Smooth muscle cell (in vitro differentiated cells): ENCODE measurements around the gene MRPS2. TPM values are rescaled to one million over a fixed set of nuclear protein-coding genes. Genes with fewer than 3 reads are reported as not detected.
"Not testable (repeated sequence)": the region's sequence is repeated elsewhere in the genome, so short reads cannot be mapped to it uniquely, and the experiment has no call there.

Source experiments
- DNase-seq: peaks from one replicate; lab custom pipeline; 2025; ENCODE audit not compliant: unreplicated experiment; lab: John Stamatoyannopoulos, UW
- H2AFZ ChIP-seq: fragments of 200-600 bp; sonication (generic); 2 replicates; pipeline ENCODE4 v1.6.0; 2016; ENCODE audit warnings: antibody characterized with exemption, low read depth, mild to moderate bottlenecking
- H3F3A ChIP-seq: fragments of 200-600 bp; sonication (generic); 2 replicates; pipeline ENCODE4 v1.6.0; 2017; ENCODE audit warnings: antibody characterized with exemption, low read depth
- H3K27ac ChIP-seq: fragments of 200-600 bp; sonication (generic); 2 replicates; pipeline ENCODE4 v1.5.1; 2016; ENCODE audit warnings: low read depth, mild to moderate bottlenecking
- H3K27me3 ChIP-seq: fragments of 200-600 bp; sonication (generic); 2 replicates; pipeline ENCODE4 v1.6.1; 2016; ENCODE audit warnings: low read depth, mild to moderate bottlenecking
- H3K36me3 ChIP-seq: fragments of 200-600 bp; sonication (generic); 2 replicates; pipeline ENCODE4 v1.5.1; 2016; ENCODE audit warnings: low read depth
- H3K4me1 ChIP-seq: fragments of 200-600 bp; sonication (generic); 2 replicates; pipeline ENCODE4 v1.5.1; 2016; ENCODE audit warnings: low read depth
- H3K4me2 ChIP-seq: fragments of 200-600 bp; sonication (generic); 2 replicates; pipeline ENCODE4 v1.6.0; 2016; ENCODE audit warnings: mild to moderate bottlenecking
- H3K4me3 ChIP-seq: fragments of 200-600 bp; sonication (generic); 2 replicates; pipeline ENCODE4 v1.5.1; 2016; ENCODE audit warnings: mild to moderate bottlenecking
- H3K79me2 ChIP-seq: fragments of 200-600 bp; sonication (generic); 2 replicates; pipeline ENCODE4 v1.6.0; 2016; ENCODE audit warnings: low read depth, mild to moderate bottlenecking
- H3K9ac ChIP-seq: fragments of 200-600 bp; sonication (generic); 2 replicates; pipeline ENCODE4 v1.6.0; 2016; ENCODE audit warnings: low read depth
- H3K9me3 ChIP-seq: fragments of 200-600 bp; sonication (generic); replicated peaks from 2 replicates; pipeline ENCODE4 v1.5.1; 2016; ENCODE audit warnings: low read depth
- H4K20me1 ChIP-seq: fragments of 200-600 bp; sonication (generic); 2 replicates; pipeline ENCODE4 v1.6.0; 2016; ENCODE audit warnings: low read depth
- WGBS: methylation state at CpG from one replicate; pipeline ENCODE4 v1.1.7; 2016; ENCODE audit warnings: low lambda C conversion rate; 5-methylcytosine and 5-hydroxymethylcytosine counted together
- polyA plus RNA-seq: library from polyadenylated mRNA; unstranded; fragments of >200 nt; fragmentation: Nextera tagmentation; extraction: Ambion mirVana; gene quantifications from 2 replicates; pipeline ENCODE4 v1.2.1, GENCODE V29; 2016
- total RNA-seq: library from RNA; depleted of rRNA; stranded (reverse); fragments of >200 nt; gene quantifications from 2 replicates; pipeline ENCODE4 v1.2.3, GENCODE V29; 2014
- TF ChIP-seq, protein P1 (sequence below): fragments of 200-600 bp; sonication (generic); IDR thresholded peaks from 2 replicates; pipeline ENCODE4 v1.5.1; 2017; ENCODE audit warnings: borderline replicate concordance, mild to moderate bottlenecking, antibody characterized with exemption; ENCODE audit not compliant: insufficient read depth, poor library complexity, severe bottlenecking

MRPS2 gene
- total and polyA plus RNA-seq, 2 experiments from 2014 or later = 30.7 to 49.0 TPM

DNA sequence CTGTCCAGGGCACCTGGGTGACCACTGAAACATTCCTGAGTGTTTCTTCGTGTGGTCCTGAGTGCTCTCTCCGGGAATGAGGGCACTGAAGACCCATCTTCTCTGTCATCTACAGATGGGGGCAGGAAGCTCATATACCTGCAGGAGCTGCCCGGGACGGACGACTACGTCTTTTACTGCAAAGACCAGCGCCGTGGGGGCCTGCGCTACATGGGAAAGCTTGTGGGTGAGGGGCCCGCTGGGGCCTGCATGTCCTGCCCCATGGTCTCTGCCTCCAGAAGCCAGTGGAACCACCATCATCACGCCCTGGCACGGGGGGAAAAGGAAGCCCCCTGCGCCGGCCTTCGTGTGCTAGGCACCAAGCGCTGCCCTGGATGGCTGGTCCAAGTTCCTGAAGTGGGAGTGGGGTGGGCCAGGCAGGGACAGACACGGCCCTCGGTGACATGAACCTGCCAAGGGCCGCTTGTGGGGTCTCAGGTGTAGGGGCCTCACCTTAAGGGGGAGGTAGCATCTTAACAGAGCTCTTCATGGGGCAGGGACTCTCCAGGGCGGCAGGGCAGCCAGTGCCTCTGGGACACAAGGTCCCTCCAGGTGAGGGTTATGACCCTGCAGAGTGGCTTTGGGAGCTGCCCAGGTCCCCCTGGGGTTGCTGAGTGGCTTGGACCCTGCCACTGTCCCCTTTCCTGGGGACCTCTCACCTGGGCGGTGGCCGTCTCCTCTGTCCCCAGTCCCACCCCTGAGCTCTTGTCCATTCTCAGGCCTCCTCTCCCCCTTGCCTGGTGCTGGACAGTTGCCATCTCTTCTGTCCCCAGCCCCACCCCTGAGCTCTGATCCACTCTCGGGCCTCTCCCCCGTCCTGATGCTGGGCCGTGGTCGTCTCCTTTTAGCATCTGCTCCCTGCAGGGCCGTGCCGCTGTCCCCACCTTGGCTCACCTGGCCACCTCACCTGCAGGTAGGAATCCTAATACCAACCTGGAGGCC, 47.6 kb downstream of the MRPS2 start:
- Histone ChIP-seq H3K9me3 (no peaks in the 10 kb centered on the region), H3F3A (no peaks in the 10 kb centered on the region), H2AFZ (no peak overlapping the region), H3K79me2 (no peaks in the 10 kb centered on the region), H3K27me3 (no peaks in the 10 kb centered on the region), H3K36me3 (no peaks in the 10 kb centered on the region), H4K20me1 (no peaks in the 10 kb centered on the region), H3K27ac (no peak overlapping the region), H3K4me2 (no peak overlapping the region), H3K9ac (no peak overlapping the region), H3K4me1 (peaks cover 3% of the 10 kb centered on the region), H3K4me3 (no peak overlapping the region)
- DNase-seq = no peak
- WGBS = 94% methylated on average over 28 of the region's 28 CpGs
- TF ChIP-seq, protein P1, sequence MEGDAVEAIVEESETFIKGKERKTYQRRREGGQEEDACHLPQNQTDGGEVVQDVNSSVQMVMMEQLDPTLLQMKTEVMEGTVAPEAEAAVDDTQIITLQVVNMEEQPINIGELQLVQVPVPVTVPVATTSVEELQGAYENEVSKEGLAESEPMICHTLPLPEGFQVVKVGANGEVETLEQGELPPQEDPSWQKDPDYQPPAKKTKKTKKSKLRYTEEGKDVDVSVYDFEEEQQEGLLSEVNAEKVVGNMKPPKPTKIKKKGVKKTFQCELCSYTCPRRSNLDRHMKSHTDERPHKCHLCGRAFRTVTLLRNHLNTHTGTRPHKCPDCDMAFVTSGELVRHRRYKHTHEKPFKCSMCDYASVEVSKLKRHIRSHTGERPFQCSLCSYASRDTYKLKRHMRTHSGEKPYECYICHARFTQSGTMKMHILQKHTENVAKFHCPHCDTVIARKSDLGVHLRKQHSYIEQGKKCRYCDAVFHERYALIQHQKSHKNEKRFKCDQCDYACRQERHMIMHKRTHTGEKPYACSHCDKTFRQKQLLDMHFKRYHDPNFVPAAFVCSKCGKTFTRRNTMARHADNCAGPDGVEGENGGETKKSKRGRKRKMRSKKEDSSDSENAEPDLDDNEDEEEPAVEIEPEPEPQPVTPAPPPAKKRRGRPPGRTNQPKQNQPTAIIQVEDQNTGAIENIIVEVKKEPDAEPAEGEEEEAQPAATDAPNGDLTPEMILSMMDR = no peak

DNA sequence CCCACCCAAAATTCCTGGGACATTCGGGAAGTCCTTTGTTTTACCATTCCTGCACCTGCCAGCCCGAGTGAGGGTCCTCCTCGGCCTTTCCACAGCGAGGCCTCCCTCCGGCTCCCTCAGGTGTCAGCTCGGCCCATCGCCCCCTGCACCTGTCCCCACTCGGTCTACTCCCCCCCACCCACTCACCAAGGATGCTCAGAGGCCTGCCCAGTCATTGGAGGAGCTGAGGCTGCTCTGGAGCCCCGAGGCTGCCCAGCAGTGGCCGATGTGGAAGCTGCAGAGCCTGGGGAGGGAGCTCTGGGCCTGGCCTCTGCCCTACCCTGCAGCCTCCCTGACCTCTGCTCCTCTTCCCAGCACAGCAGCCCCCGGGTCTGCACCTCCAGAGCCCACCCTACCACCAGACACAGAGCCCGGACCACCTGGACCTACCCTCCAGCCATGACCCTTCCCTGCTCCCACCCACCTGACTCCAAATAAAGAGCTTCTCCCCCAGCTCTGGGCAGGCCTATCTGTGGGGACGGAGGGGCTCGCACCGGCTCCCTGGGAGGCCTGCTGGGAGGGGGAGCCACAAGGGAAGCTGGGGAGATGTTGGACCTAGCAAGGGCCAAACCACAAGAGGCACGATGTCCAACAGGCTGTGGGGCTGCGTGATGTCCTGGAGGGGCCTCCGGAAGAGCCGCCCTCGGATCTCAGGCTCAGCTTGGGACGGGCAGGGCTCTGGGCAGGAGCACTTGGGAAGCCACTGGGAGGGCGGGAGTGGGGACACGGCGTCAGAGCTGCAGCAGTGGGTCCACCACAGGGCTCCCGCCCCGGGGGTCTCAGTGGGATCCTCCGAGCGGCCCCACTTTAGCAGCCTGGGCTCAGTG, 49.2 kb downstream of the MRPS2 start:
- H3K36me3 ChIP-seq, H3K4me3 ChIP-seq, H4K20me1 ChIP-seq, H3F3A ChIP-seq, H3K27ac ChIP-seq, H3K27me3 ChIP-seq, H3K4me2 ChIP-seq, H3K9me3 ChIP-seq, H2AFZ ChIP-seq, H3K79me2 ChIP-seq, H3K4me1 ChIP-seq, H3K9ac ChIP-seq, DNase-seq: not testable (repeated sequence)
- WGBS = 97% methylated on average over 21 of the region's 28 CpGs

DNA sequence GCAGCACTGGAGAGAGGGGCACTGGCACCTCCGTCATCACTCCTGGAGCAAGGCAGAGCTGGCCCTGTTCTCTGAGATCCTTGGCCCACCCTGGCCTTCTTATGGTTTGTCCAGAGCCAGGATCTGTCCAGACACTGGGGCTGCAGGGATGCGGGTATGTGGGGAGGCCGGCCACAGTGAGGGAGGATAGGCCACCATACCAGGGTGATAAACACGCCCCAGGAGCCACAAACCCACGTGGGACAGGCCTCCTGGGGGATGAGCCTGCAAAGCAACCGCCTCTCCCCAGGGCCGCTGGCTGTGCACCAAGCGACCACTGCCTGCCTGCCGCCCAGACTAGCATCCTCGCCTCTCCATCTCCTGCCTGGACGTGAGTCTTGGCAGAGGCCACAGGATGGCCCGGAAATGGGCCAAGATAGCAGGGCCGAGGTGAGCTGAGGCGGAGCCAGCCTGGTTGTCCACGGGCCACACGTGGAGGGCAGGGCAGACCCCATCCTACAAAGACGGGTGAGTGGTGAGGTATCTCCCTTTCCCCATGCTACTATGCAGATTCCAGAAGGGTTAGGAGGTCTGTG, 49.9 kb downstream of the MRPS2 start:
- Histone ChIP-seq H3K27me3 (no peaks in the 10 kb centered on the region), H3K79me2 (no peaks in the 10 kb centered on the region), H3K4me1 (no peaks in the 10 kb centered on the region), H3K9me3 (no peaks in the 10 kb centered on the region), H3F3A (no peaks in the 10 kb centered on the region), H3K9ac (no peak overlapping the region), H4K20me1 (no peaks in the 10 kb centered on the region), H3K4me2 (no peak overlapping the region), H3K27ac (no peak overlapping the region), H2AFZ (no peak overlapping the region), H3K36me3 (no peaks in the 10 kb centered on the region), H3K4me3 (no peak overlapping the region)
- 89% methylated on average over 17 of the region's 17 CpGs for WGBS
- DNase-seq = no peak
- TF ChIP-seq, protein P1 = no peak

DNA sequence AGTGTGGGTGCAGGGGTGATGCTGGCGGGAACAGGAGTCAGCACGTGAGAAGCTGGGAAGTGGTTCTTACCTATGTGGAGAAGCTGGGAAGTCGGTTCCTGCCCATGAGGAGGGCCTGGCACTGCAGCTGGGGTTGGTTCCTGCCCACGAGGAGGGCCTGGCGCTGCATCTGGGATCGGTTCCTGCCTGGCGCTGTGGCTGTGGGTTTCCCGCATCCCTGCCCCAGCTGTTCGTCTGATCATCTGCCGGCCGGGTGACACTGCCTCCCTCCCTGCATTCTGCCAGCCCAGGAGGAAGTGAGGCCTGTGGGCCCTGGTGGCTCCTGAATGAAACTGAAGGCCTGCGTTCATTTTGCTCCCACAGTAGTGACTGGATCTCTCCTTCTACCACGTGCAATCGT, 50.5 kb downstream of the MRPS2 start:
- Histone ChIP-seq H3K27me3 (no peaks in the 10 kb centered on the region), H3K4me2 (no peak overlapping the region), H3K27ac (no peak overlapping the region), H3K79me2 (no peaks in the 10 kb centered on the region), H3K9me3 (no peaks in the 10 kb centered on the region), H2AFZ (no peak overlapping the region), H3F3A (no peaks in the 10 kb centered on the region), H3K4me1 (no peaks in the 10 kb centered on the region), H3K9ac (no peak overlapping the region), H3K36me3 (no peaks in the 10 kb centered on the region), H4K20me1 (no peaks in the 10 kb centered on the region), H3K4me3 (no peak overlapping the region)
- TF ChIP-seq, protein P1 = no peak
- WGBS = 90% methylated on average over 14 of the region's 14 CpGs
- DNase-seq = no peak
